Choroid plexus epithelial cell (primary cell): ENCODE measurements around the gene RUSF1.
"Not testable (repeated sequence)": the region's sequence is repeated elsewhere in the genome, so short reads cannot be mapped to it uniquely, and the experiment has no call there.

Experiments used
- DNase-seq: peaks from one replicate; pipeline ENCODE4 v3.0.0-alpha.2; 2010; ENCODE audit warnings: low read depth
- H3K4me3 ChIP-seq: 2 replicates; pipeline ENCODE4 v1.5.1; 2011; ENCODE audit warnings: low read depth, mild to moderate bottlenecking, control low read depth, low read length, moderate library complexity
- CTCF ChIP-seq: conservative IDR thresholded peaks from 2 replicates; pipeline ENCODE4 v1.5.1; 2011; ENCODE audit warnings: low read depth, mild to moderate bottlenecking, control low read depth, inconsistent platforms, low read length, moderate library complexity

The RUSF1 gene

GRCh38 chr16:31455601-31456314, 52.4 kb downstream of the RUSF1 start:
- H3K4me3 ChIP-seq, result no peak overlapping the region
- TF ChIP-seq CTCF, result peak; percentile 59
- DNase-seq, result peak; percentile 45

- peak; percentile 39 for DNase-seq
- no peak overlapping the region for H3K4me3 ChIP-seq
- no peak for TF ChIP-seq CTCF
These were observed 54.7 kb downstream of the RUSF1 start for GRCh38 chr16:31453255-31454204.

GRCh38 chr16:31452631-31453106, 55.5 kb downstream of the RUSF1 start:
- TF ChIP-seq CTCF, result no peak
- DNase-seq, result peak; percentile 91
- H3K4me3 ChIP-seq, result no peak overlapping the region

- H3K4me3 ChIP-seq, result no peak overlapping the region
- peak; percentile 83 for DNase-seq
- TF ChIP-seq CTCF, result peak; percentile 81
These were observed 56.4 kb downstream of the RUSF1 start for GRCh38 chr16:31451681-31452351.

- TF ChIP-seq CTCF, result no peak
- no peak for DNase-seq
- H3K4me3 ChIP-seq, result no peak overlapping the region
These were observed 57.0 kb downstream of the RUSF1 start for GRCh38 chr16:31451201-31451600.

GRCh38 chr16:31445931-31446330, 62.3 kb downstream of the RUSF1 start:
- not testable (repeated sequence) for DNase-seq, H3K4me3 ChIP-seq

GRCh38 chr16:31441956-31442355, 66.2 kb downstream of the RUSF1 start:
- no peak for DNase-seq
- no peak for TF ChIP-seq CTCF
- peak overlapping the region; percentile 78 for H3K4me3 ChIP-seq
